ENCODE results near the gene ZRSR2. TPM values are rescaled to one million over a fixed set of nuclear protein-coding genes. Genes with fewer than 3 reads are reported as not detected.

The ZRSR2 gene
- total RNA-seq, 1 donor from 2014 or later, result 0.48 TPM

DNA sequence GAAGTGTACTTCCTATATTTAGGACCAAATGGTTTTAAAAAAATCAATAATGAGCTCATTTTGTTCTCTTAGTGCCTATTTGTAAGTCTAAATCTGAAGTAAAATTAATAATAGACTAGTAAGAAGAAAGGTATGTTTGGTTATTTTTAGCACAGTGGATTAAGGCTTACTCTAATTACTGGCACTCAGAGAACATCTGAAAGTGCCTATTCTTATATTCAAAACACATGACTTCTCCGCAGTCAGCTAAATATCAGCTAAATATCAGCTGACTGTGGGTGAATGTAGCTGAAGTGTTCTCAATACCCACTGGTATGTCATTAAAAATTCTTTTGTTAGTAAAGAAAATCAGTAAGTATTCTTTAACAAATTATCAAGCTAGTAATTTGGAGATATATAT is 58.3 kb downstream of the ZRSR2 start:
- no peak for DNase-seq (ENCODE audit: low spot score)

GRCh38 chrX:15849555-15849954 is 59.3 kb downstream of the ZRSR2 start:
- DNase-seq (ENCODE audit: low spot score), result no peak

- peak; percentile 3 for DNase-seq (ENCODE audit: low spot score)
Measured at GRCh38 chrX:15853586-15854079, 63.3 kb downstream of the ZRSR2 start.

DNA sequence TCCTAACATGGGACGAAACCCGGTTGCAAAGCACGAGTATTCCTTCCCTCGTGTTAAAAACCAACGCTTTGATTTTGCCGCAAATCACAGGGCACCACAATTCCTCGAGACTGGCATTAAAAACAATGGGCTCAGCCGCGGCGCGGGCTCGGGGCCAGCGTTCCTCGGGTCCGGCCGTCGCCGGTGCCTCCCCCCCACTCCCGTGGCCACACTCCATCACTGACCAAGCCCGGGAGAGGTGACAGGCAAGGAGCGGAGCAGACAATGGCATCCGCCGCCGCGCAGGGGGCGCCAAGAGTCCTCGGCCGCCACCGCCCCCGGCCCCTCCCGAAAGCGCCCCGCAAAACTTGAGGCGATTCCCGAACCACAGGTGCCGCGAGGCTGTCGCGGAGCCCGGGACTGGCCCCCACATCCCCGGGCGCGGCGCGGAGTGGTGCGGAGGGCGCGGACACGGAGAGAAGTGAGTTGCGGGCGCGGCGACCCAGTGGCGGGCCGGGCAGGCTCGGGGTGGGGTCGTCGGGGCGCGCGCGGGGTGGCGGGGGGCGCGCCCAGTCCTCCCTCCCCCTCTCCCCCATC is 63.9 kb downstream of the ZRSR2 start:
- peak; percentile 2 for DNase-seq (ENCODE audit: low spot score)

- peak; percentile 92 for DNase-seq (ENCODE audit: low spot score)
Measured at GRCh38 chrX:15854712-15855567, 64.7 kb downstream of the ZRSR2 start, which contains the start of gene AP1S2. AP1S2 (minus strand) TSS chrX:15854813; CDS start chrX:15852524, 2,289 bp downstream.

GRCh38 chrX:15855568-15856221 is 65.4 kb downstream of the ZRSR2 start:
- no peak for DNase-seq (ENCODE audit: low spot score)

DNA sequence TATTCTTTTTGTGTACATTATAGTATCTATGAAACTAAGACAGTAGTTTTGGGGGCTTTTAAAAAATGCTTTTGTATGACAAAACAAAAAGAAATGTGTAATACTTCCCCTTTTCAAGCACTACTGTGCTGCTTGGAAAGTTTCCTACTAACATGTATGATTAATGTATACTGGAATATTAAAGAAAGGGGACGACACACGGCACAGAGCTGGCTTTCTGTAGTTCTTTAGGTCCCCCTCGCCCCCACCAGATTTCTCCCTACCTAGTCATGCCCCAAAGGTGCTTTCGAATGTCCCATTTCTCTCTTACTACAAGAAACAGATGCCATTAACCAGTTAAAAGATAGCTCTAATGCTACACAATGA is 65.9 kb downstream of the ZRSR2 start:
- DNase-seq (ENCODE audit: low spot score), result no peak

DNA sequence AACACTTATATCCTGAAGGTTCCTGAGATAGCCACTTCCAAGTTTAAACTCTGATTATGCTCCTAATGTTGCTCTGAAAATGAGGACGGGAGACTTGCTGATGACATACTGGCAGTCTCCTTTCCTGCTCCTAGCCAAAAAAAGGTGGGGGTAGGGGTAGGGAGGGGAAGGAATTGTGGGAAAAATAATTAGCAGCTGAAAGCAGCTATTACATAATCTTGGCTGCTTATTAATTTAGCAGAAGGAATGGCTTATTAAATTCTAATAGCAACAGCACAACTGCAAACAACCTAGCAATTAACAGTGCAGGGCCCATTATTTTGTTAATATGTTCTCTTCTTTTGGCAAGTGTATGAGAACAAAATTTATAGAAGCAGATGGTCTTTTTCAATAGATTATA is 66.4 kb downstream of the ZRSR2 start:
- no peak for DNase-seq (ENCODE audit: low spot score)

- no peak for DNase-seq (ENCODE audit: low spot score)
Measured at GRCh38 chrX:15858051-15858450, 67.8 kb downstream of the ZRSR2 start.

DNA sequence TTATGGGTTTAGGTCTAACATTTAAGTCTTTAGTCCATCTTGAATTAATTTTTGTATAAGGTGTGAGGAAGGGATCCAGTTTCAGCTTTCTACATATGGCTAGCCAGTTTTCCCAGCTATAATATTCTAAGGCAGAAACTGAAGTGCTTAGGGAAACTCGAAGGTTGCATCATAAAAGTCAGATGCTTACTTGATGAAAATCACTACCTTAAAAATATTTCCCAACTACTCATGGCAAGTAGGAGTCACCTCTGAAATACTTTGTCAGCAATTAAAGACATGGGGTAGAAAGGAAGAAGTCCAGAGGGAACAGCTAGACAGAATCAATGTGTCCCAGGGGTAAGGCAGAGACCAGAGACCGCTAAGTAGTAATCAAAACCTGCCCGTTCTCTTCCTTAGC is 70.6 kb downstream of the ZRSR2 start:
- no peak for DNase-seq (ENCODE audit: low spot score)

- DNase-seq (ENCODE audit: low spot score), result no peak
Measured at GRCh38 chrX:15864023-15864422, 73.7 kb downstream of the ZRSR2 start.

GRCh38 chrX:15864629-15865028 is 74.3 kb downstream of the ZRSR2 start:
- DNase-seq (ENCODE audit: low spot score), result no peak

- DNase-seq (ENCODE audit: low spot score), result no peak
Measured at GRCh38 chrX:15866147-15866546, 75.9 kb downstream of the ZRSR2 start.

DNA sequence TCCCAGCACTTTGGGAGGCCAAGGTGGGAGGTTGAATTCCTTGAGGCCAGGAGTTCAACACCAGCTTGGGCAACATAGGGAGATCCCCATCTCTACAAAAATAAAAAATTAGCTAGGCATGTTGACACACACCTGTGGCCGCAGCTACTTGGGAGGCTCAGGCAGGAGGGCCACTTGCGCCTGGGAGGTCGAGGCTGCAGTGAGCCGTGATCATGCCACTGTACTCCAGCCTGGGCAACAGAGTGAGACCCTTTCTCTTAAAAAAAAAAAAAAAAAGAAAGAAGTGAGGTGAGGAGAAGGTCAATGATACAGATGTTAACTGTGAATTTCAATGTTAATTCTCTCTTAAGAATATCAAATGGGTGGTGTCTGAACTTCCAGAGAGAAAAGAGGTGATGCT is 79.4 kb downstream of the ZRSR2 start:
- no peak for DNase-seq (ENCODE audit: low spot score)

GRCh38 chrX:15870310-15870709 is 80.0 kb downstream of the ZRSR2 start:
- no peak for DNase-seq (ENCODE audit: low spot score)

Other genes starting within 250 kb of the ZRSR2 start
- gene ACE2, start 189.5 kb upstream of the ZRSR2 start, total RNA-seq (ENCODE audit: insufficient read depth, low replicate concordance), result 0.24 TPM
- gene CLTRN, start 125.7 kb upstream of the ZRSR2 start, total RNA-seq (ENCODE audit: insufficient read depth, low replicate concordance), result 2.4 TPM
- gene CA5B, start 52.2 kb upstream of the ZRSR2 start, total RNA-seq (ENCODE audit: insufficient read depth, low replicate concordance), result 6.3 TPM
- 39.7 TPM for gene AP1S2, start 64.3 kb downstream of the ZRSR2 start, total RNA-seq (ENCODE audit: insufficient read depth, low replicate concordance)

Measured in umbilical cord (tissue), 2 donors.